H9 (cell line): ENCODE results near the gene PRKD2. TPM values are rescaled to one million over a fixed set of nuclear protein-coding genes. Genes with fewer than 3 reads are reported as not detected.

Experiments
- DNase-seq: peaks from one replicate; pipeline ENCODE4 v3.0.0-alpha.2; 2017
- H2AFZ ChIP-seq: one replicate; pipeline ENCODE4 v1.6.1; 2013; ENCODE audit warnings: mild to moderate bottlenecking, low read length, control low read depth, moderate library complexity
- H2AK5ac ChIP-seq: 2 replicates; pipeline ENCODE4 v1.6.1; 2013; ENCODE audit warnings: low read length, control low read depth, mixed read lengths; ENCODE audit not compliant: insufficient read length
- H2BK120ac ChIP-seq: one replicate; pipeline ENCODE4 v1.6.1; 2013; ENCODE audit warnings: low read depth, mild to moderate bottlenecking, low read length, control low read depth, inconsistent platforms; ENCODE audit not compliant: poor library complexity, severe bottlenecking
- H2BK12ac ChIP-seq: 2 replicates; pipeline ENCODE4 v1.6.1; 2013; ENCODE audit warnings: low read length, control low read depth, mixed read lengths, low read depth; ENCODE audit not compliant: insufficient read length
- H2BK15ac ChIP-seq: 2 replicates; pipeline ENCODE4 v1.6.1; 2013; ENCODE audit warnings: low read depth, low read length, control low read depth
- H2BK20ac ChIP-seq: one replicate; pipeline ENCODE4 v1.6.1; 2013; ENCODE audit warnings: low read depth, mild to moderate bottlenecking, low read length, control low read depth, inconsistent platforms; ENCODE audit not compliant: poor library complexity, severe bottlenecking
- H2BK5ac ChIP-seq: 2 replicates; pipeline ENCODE4 v1.6.1; 2013; ENCODE audit warnings: low read length, control low read depth, mixed read lengths; ENCODE audit not compliant: insufficient read length
- H3K14ac ChIP-seq: 2 replicates; pipeline ENCODE4 v1.6.1; 2013; ENCODE audit warnings: low read length, control low read depth; ENCODE audit not compliant: insufficient read depth
- H3K18ac ChIP-seq: 2 replicates; pipeline ENCODE4 v1.6.1; 2013; ENCODE audit warnings: low read depth, mild to moderate bottlenecking, mixed read lengths, low read length, control low read depth; ENCODE audit not compliant: insufficient read length
- H3K23ac ChIP-seq: 2 replicates; pipeline ENCODE4 v1.6.1; 2013; ENCODE audit warnings: low read length, control low read depth, mixed read lengths, low read depth; ENCODE audit not compliant: insufficient read length
- H3K23me2 ChIP-seq: 2 replicates; pipeline ENCODE4 v1.6.1; 2013; ENCODE audit warnings: low read depth, mild to moderate bottlenecking, mixed read lengths, low read length, control low read depth; ENCODE audit not compliant: insufficient read length, poor library complexity, severe bottlenecking
- H3K27ac ChIP-seq: 2 replicates; pipeline ENCODE4 v1.5.1; 2013; ENCODE audit warnings: low read length, control low read depth, mixed read lengths, low read depth; ENCODE audit not compliant: insufficient read length
- H3K27me3 ChIP-seq: 2 replicates; pipeline ENCODE4 v1.6.1; 2013; ENCODE audit warnings: low read length, control low read depth, inconsistent platforms; ENCODE audit not compliant: insufficient read depth
- H3K4ac ChIP-seq: 2 replicates; pipeline ENCODE4 v1.6.1; 2013; ENCODE audit warnings: low read depth, mild to moderate bottlenecking, control low read depth, inconsistent platforms, low read length, moderate library complexity
- H3K4me1 ChIP-seq: 2 replicates; pipeline ENCODE4 v1.6.1; 2013; ENCODE audit warnings: low read length, control low read depth, inconsistent platforms; ENCODE audit not compliant: insufficient read depth
- H3K4me2 ChIP-seq: 2 replicates; pipeline ENCODE4 v1.6.1; 2013; ENCODE audit warnings: low read length, control low read depth, mixed read lengths; ENCODE audit not compliant: insufficient read length, insufficient read depth
- H3K56ac ChIP-seq: 2 replicates; pipeline ENCODE4 v1.6.1; 2013; ENCODE audit warnings: low read depth, mild to moderate bottlenecking, mixed read lengths, low read length, control low read depth; ENCODE audit not compliant: insufficient read length
- H3K79me1 ChIP-seq: 2 replicates; pipeline ENCODE4 v1.6.1; 2013; ENCODE audit warnings: low read depth, mild to moderate bottlenecking, moderate library complexity, low read length, control low read depth, inconsistent platforms; ENCODE audit not compliant: insufficient read depth, poor library complexity, severe bottlenecking
- H3K79me2 ChIP-seq: 2 replicates; pipeline ENCODE4 v1.6.1; 2013; ENCODE audit warnings: low read length, control low read depth, inconsistent platforms; ENCODE audit not compliant: insufficient read depth
- H3K9ac ChIP-seq: 2 replicates; pipeline ENCODE4 v1.6.1; 2013; ENCODE audit warnings: low read length, control low read depth, mixed read lengths; ENCODE audit not compliant: insufficient read length; ENCODE audit errors: extremely low read depth
- H3K9me3 ChIP-seq: one replicate; pipeline ENCODE4 v1.6.1; 2013; ENCODE audit warnings: low read depth, low read length, inconsistent platforms; ENCODE audit not compliant: control insufficient read depth
- H3T11ph ChIP-seq: one replicate; pipeline ENCODE4 v1.6.1; 2013; ENCODE audit warnings: mild to moderate bottlenecking, low read length, control low read depth, inconsistent platforms
- H4K20me1 ChIP-seq: one replicate; pipeline ENCODE4 v1.6.1; 2013; ENCODE audit not compliant: control insufficient read depth, insufficient read length, insufficient read depth
- H4K5ac ChIP-seq: 2 replicates; pipeline ENCODE4 v1.6.1; 2013; ENCODE audit warnings: low read depth, mild to moderate bottlenecking, mixed read lengths, low read length, control low read depth; ENCODE audit not compliant: insufficient read length
- H4K8ac ChIP-seq: replicated peaks from 2 replicates; pipeline ENCODE4 v1.6.1; 2013; ENCODE audit warnings: low read length, control low read depth, mixed read lengths, low read depth; ENCODE audit not compliant: insufficient read length
- H4K91ac ChIP-seq: 2 replicates; pipeline ENCODE4 v1.6.1; 2013; ENCODE audit warnings: low read depth, mild to moderate bottlenecking, moderate library complexity, mixed read lengths, low read length, control low read depth; ENCODE audit not compliant: insufficient read length
- H3K27ac Mint-ChIP-seq, 3 experiments: 2 replicates in 2 of 3; 3 replicates in 1 of 3; pipeline ENCODE4 v1.8.0; 2020 to 2021; ENCODE audit warnings: mixed read lengths in 3 of 3, mild to moderate bottlenecking in 1 of 3, moderate library complexity in 1 of 3
- H3K27me3 Mint-ChIP-seq: 2 replicates; pipeline ENCODE4 v1.8.0; 2021; ENCODE audit warnings: low read depth, mild to moderate bottlenecking, moderate library complexity, mixed read lengths
- H3K36me3 Mint-ChIP-seq, 3 experiments: 2 replicates in 2 of 3; 3 replicates in 1 of 3; pipeline ENCODE4 v1.8.0; 2020 to 2021; ENCODE audit warnings: low read depth in 3 of 3, mixed read lengths in 3 of 3; ENCODE audit not compliant: insufficient read depth in 1 of 3
- H3K4me1 Mint-ChIP-seq, 2 experiments: 2 replicates each; pipeline ENCODE4 v1.8.0; 2020; ENCODE audit warnings: mixed read lengths in 2 of 2
- H3K4me3 Mint-ChIP-seq, 2 experiments: 2 replicates in 1 of 2; 3 replicates in 1 of 2; pipeline ENCODE4 v1.8.0; 2020 to 2021; ENCODE audit warnings: mild to moderate bottlenecking in 2 of 2, mixed read lengths in 2 of 2, moderate library complexity in 1 of 2
- H3K9me3 Mint-ChIP-seq, 2 experiments: 2 replicates in 1 of 2; 3 replicates in 1 of 2; pipeline ENCODE4 v1.8.0; 2020; ENCODE audit warnings: mild to moderate bottlenecking in 2 of 2, mixed read lengths in 2 of 2, moderate library complexity in 1 of 2
- WGBS: extraction: QIAGEN DNeasy Blood & Tissue Kit; methylation state at CpG from one replicate; pipeline ENCODE4 v1.1.7; 2013; ENCODE audit warnings: missing lambda C conversion rate, low lambda C conversion rate, mixed read lengths; ENCODE audit not compliant: insufficient read length; ENCODE audit errors: extremely low coverage; 5-methylcytosine and 5-hydroxymethylcytosine counted together
- total RNA-seq: library from RNA; stranded (reverse); gene quantifications from 2 replicates; pipeline ENCODE4 v1.2.1, GENCODE V29; 2021
- TF ChIP-seq, protein P1 (sequence below): fragments of 200-600 bp; sonication (generic); conservative IDR thresholded peaks from 3 replicates; pipeline ENCODE4 v1.8.0; 2021; ENCODE audit warnings: antibody characterized with exemption, mild to moderate bottlenecking

PRKD2 gene
- total RNA-seq, 1 experiment from 2014 or later = 60.7 TPM

DNA sequence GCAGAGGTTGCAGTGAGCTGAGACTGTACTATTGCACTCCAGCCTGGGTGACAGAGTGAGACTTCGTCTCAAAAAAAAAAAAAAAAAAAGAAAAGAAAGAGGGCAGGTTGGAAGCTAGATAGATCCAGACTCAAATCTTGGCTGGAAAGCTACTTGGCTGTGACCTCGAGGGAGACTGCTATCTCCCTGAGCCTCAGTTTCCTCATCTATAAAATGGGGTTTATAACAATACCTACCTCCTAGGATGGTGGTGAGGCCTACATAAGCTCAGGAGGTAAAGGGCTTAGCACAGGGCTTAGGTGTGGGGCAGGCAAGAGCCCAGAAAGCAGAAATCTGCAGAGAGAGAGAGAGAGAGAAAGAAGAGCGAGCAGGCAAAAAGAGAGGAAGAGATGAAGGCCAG is 31.7 kb downstream of the PRKD2 start:
- Mint-ChIP-seq H3K4me3 (no peak overlapping the region), H3K4me1 (no peaks in the 10 kb centered on the region)

More for the DNA sequence above, 31.7 kb downstream of the PRKD2 start:
- no peak overlapping the region for H2BK12ac ChIP-seq
- H3K79me1 ChIP-seq = no peaks in the 10 kb centered on the region
- no peak overlapping the region for H2BK15ac ChIP-seq
- Mint-ChIP-seq H3K27ac (no peak overlapping the region; a peak in 1 of 7 replicates), H3K27me3 (no peaks in the 10 kb centered on the region), H3K36me3 (peaks cover 36 to 86% (median 71%) of the 10 kb centered on the region in 3 experiments), H3K9me3 (no peaks in the 10 kb centered on the region)
- H4K20me1 ChIP-seq = no peaks in the 10 kb centered on the region
- no peak overlapping the region for H2AFZ ChIP-seq
- no peak overlapping the region for H3K4ac ChIP-seq
- no CpG with 5 or more reads among the region's 3 CpGs for WGBS
- no peak overlapping the region for H3T11ph ChIP-seq
- H3K4me2 ChIP-seq = no peak overlapping the region
- no peak overlapping the region for H3K14ac ChIP-seq
- H2BK20ac ChIP-seq = no peak overlapping the region
- H3K23ac ChIP-seq = no peak overlapping the region
- H4K8ac ChIP-seq = no peak overlapping the region
- H3K27me3 ChIP-seq = no peaks in the 10 kb centered on the region
- H4K5ac ChIP-seq = no peak overlapping the region
- no peak overlapping the region for H2BK120ac ChIP-seq
- H3K79me2 ChIP-seq = no peaks in the 10 kb centered on the region
- TF ChIP-seq, protein P1, sequence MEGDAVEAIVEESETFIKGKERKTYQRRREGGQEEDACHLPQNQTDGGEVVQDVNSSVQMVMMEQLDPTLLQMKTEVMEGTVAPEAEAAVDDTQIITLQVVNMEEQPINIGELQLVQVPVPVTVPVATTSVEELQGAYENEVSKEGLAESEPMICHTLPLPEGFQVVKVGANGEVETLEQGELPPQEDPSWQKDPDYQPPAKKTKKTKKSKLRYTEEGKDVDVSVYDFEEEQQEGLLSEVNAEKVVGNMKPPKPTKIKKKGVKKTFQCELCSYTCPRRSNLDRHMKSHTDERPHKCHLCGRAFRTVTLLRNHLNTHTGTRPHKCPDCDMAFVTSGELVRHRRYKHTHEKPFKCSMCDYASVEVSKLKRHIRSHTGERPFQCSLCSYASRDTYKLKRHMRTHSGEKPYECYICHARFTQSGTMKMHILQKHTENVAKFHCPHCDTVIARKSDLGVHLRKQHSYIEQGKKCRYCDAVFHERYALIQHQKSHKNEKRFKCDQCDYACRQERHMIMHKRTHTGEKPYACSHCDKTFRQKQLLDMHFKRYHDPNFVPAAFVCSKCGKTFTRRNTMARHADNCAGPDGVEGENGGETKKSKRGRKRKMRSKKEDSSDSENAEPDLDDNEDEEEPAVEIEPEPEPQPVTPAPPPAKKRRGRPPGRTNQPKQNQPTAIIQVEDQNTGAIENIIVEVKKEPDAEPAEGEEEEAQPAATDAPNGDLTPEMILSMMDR = no peak
- no peak overlapping the region for H4K91ac ChIP-seq
- no peak for DNase-seq
- H3K23me2 ChIP-seq = no peaks in the 10 kb centered on the region
- no peak overlapping the region for H2BK5ac ChIP-seq
- no peak overlapping the region for H2AK5ac ChIP-seq
- H3K56ac ChIP-seq = no peak overlapping the region
- no peaks in the 10 kb centered on the region for H3K4me1 ChIP-seq
- H3K18ac ChIP-seq = no peak overlapping the region
- H3K9me3 ChIP-seq = no peaks in the 10 kb centered on the region
- H3K9ac ChIP-seq = no peak overlapping the region
- H3K27ac ChIP-seq = no peak overlapping the region
